Inferior parietal cortex (tissue), 1 donor: ENCODE results near the gene POFUT1.
"Not testable (repeated sequence)": the region's sequence is repeated elsewhere in the genome, so short reads cannot be mapped to it uniquely, and the experiment has no call there.

ENCODE experiments used
- DNase-seq: peaks from one replicate; pipeline ENCODE4 v3.0.0-alpha.2; 2016; ENCODE audit errors: extremely low spot score

The POFUT1 gene

GRCh38 chr20:32189123-32189410 is 18.6 kb upstream of the POFUT1 start:
- DNase-seq = no peak

GRCh38 chr20:32189691-32190615 is 17.7 kb upstream of the POFUT1 start:
- DNase-seq = peak; percentile 35

GRCh38 chr20:32190616-32191415 is 16.9 kb upstream of the POFUT1 start:
- DNase-seq = no peak

- no peak for DNase-seq
These were observed 16.3 kb upstream of the POFUT1 start for GRCh38 chr20:32191422-32191821.

DNA sequence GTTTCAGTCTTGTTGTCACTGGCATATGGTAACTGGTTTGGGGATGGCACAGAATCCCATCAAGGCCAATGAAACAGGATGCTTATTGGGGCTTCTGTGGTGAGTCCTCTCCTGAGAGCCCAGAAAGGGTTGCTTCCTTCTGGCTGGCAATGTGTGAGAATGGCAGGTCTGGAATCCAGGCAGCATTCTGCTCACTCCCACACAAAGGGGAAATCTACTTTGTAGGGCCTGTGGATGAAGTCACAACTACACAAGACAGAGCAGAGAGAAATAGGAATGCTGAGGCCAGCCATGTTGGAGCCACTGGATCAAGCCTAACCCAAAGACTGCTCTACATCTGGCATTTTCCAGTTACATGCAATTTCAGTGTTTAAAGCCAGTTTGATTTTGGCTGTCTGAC is 15.8 kb upstream of the POFUT1 start:
- no peak for DNase-seq

DNA sequence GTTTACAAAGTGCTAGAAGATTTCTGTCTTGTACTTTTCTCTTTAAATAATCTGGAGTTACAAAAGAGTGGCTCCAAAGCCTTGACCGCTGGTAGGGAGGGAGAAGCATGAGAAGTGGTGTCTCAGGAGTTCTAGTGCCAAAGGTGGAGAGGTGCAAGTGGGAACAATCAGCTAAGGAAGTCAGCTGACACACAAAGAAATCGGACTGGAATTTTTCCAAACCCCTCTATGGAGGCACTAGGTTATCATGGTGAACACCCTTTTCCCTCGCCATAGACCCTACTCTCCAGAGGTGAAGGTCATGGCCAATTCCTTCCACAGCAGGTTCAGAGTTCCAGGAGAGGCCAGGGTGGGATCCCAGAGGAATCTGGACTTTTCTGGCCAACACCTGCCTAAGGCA is 15.0 kb upstream of the POFUT1 start:
- no peak for DNase-seq

- DNase-seq = not testable (repeated sequence)
These were observed 14.3 kb upstream of the POFUT1 start for GRCh38 chr20:32193336-32193735.

DNA sequence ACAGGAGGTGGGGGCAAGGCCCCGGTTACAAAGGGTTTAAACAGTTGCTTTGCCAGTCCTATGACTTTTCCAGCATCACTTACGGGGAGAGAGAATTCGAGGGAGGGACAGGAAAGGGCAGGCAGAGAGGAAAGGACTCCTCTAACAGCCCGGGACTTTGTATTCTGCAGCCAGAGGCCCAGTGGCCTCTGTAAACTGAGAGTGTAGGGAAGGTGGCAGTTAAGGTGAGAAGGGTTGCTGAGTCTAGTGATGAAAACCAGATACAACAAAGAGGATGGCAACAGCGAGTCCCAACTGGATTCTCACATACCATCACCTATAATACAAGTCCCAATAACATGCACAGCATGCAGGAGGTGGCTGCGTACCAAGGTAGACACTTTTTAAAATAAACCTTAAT is 13.7 kb upstream of the POFUT1 start:
- no peak for DNase-seq

DNA sequence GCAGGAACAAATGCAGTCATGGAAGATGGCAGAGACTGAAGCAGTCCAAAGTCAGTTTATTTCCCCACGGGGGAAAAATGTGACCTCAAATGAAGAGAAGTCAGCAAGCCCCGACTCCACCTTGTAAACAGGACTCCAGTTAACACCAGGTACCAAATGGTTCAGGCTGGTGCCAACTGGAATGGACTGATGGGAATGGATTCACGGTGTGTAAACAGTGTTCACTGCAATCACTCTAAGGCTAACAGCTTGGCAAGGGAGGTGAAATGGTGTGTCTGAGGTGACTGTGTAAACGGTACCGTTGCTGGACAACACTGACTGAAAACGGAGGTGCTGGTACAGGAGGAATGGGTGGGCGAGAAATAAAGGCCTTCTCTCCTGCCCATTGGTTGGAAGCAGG is 12.1 kb upstream of the POFUT1 start:
- DNase-seq = no peak

DNA sequence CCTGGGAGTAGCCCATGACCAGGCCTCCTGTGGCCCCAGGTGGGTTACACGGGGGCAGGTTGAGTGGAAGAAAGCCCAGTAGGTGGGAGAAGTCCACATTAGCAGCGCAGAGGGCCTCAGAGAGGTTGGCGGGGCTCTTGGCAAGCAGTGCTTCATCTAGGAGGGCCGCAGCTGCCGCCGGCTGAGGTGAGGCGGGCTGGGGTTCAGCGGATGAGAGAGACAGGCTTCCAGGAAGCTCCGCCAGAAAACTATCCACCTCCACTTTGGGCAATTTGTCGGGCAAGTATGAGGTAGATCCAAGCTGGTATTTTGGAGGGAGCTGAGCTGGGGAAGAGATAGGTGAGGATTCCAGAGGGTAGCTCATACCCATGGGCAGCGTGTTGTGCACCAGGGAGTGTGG is 11.1 kb upstream of the POFUT1 start:
- DNase-seq = not testable (repeated sequence)

DNA sequence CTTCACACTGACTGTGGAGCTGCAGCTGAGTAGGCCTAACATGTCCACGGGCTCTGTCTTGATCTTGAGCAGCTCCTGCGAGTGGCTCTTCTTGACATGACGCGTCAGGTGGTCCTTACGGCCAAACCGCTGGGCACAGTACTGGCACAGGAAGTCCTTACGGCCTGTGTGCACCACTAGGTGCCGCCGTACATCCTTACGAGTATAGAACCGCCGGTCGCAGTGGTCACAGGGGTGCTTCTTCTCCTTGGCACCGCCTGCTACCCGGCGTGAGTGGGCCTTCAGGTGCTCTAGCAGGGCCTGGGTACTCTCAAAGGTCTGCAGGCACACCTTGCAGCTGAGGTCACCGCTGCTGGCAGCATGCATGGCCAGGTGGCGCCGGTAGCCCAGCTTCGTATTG is 10.5 kb upstream of the POFUT1 start:
- not testable (repeated sequence) for DNase-seq

DNA sequence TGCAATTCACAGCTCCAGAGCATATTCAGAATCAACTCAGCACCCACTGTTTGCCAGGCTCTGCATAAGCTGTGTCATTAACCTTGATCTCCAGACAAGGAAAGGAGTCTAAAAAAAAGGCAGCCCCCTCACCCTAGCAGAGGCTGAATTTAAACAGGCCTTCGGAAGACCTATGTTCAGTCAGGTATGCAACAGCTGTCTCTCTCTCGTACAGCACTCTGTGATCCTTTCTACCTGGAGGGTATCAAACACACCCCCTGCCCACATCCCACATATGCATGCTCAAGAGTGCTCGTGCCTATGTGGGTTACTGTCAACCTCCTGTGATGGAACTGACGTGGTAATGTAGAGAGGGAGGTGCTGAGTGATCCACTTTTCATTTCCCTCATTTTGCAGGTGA is 8.7 kb upstream of the POFUT1 start:
- no peak for DNase-seq

- DNase-seq = no peak
These were observed 6.2 kb upstream of the POFUT1 start for GRCh38 chr20:32201296-32201976.

GRCh38 chr20:32201977-32202363 is 5.7 kb upstream of the POFUT1 start:
- no peak for DNase-seq

GRCh38 chr20:32203356-32204204 is 4.1 kb upstream of the POFUT1 start:
- DNase-seq = no peak

DNA sequence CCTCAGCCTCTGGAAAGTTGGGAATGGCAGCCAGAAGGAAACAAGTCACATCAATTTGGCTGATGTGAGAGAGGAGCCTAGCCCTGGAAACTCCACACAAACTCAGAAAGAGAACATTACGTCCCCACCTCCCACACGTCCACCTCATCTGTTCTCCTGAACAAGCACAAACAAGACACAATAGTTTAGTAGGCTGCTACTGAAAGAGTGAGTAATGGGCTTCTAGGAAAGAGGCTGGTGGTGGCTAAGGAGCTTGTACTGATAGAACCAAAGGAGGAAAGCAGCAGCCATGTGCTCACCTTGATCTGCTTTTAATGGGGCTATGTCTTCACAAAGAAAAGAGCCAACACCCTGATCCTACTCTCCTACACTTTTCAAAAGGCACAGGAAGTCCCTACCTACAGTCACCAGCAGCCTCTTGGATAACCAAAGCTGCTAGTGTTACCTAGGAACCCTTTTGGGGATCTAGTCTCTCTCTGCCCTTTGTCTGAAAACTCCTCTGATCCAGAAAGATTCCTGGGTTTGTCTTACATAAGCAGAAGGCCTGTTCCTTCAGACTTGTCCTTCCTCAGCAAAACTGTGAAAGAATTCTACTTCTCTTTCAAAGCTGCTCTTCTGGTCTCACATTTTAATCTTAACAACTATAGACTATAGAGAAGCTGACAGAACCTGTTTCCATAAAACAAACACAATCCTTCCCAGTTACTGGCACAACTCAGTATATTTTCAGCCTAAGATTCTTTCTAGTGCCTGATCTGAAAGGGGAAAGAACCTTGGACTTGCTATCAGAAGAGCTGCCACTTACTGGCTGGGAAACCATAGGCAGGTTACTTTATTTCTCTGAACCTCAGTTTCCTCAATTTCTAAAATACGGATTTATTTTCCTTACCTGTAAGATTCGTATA is 3.2 kb upstream of the POFUT1 start:
- peak; percentile 37 for DNase-seq

- no peak for DNase-seq
These were observed 2.4 kb upstream of the POFUT1 start for GRCh38 chr20:32205110-32205842.

- no peak for DNase-seq
These were observed 1.6 kb upstream of the POFUT1 start for GRCh38 chr20:32205843-32206759.
